OCI-LY1 (cell line): ENCODE data around the gene SUN2.

Experiments
- H2AFZ ChIP-seq: fragments of 200-600 bp; sonication (generic), shearing (Covaris generic); 2 replicates; pipeline ENCODE4 v1.6.0; 2014; ENCODE audit warnings: antibody characterized with exemption, mild to moderate bottlenecking, low read length
- H3F3A ChIP-seq: fragments of 200-600 bp; sonication (generic), shearing (Covaris generic); 2 replicates; pipeline ENCODE4 v1.6.0; 2014; ENCODE audit warnings: mild to moderate bottlenecking, antibody characterized with exemption, low read length, moderate library complexity; ENCODE audit not compliant: insufficient read depth
- H3K27ac ChIP-seq: fragments of 200-600 bp; sonication (generic); 2 replicates; pipeline ENCODE4 v1.5.1; 2014; ENCODE audit warnings: low read length, mixed run types, mild to moderate bottlenecking, low read depth; ENCODE audit not compliant: poor library complexity, severe bottlenecking
- H3K27me3 ChIP-seq: fragments of 200-600 bp; sonication (generic); 2 replicates; pipeline ENCODE4 v1.6.0; 2014; ENCODE audit warnings: antibody characterized with exemption, mild to moderate bottlenecking, low read length, moderate library complexity; ENCODE audit not compliant: insufficient read depth
- H3K36me3 ChIP-seq: fragments of 200-600 bp; sonication (generic); 2 replicates; pipeline ENCODE4 v1.6.1; 2014; ENCODE audit warnings: mild to moderate bottlenecking, antibody characterized with exemption, low read length, moderate library complexity, mixed read lengths; ENCODE audit not compliant: insufficient read depth
- H3K4me1 ChIP-seq: fragments of 200-600 bp; sonication (generic); 2 replicates; pipeline ENCODE4 v1.5.1; 2014; ENCODE audit warnings: mild to moderate bottlenecking, low read length, moderate library complexity; ENCODE audit not compliant: insufficient read depth, severe bottlenecking
- H3K4me2 ChIP-seq: fragments of 200-600 bp; sonication (generic), shearing (Covaris generic); 2 replicates; pipeline ENCODE4 v1.6.1; 2014; ENCODE audit warnings: low read length
- H3K4me3 ChIP-seq: fragments of 200-600 bp; sonication (generic); 2 replicates; pipeline ENCODE4 v1.5.1; 2014; ENCODE audit warnings: low read length, low read depth, mild to moderate bottlenecking, mixed read lengths; ENCODE audit not compliant: poor library complexity, severe bottlenecking
- H3K79me2 ChIP-seq: fragments of 200-600 bp; shearing (Covaris generic); 2 replicates; pipeline ENCODE4 v1.6.1; 2016; ENCODE audit warnings: mixed run types, low read length, mixed read lengths; ENCODE audit not compliant: insufficient read depth
- H3K9ac ChIP-seq: fragments of 200-600 bp; sonication (generic), shearing (Covaris generic); 2 replicates; pipeline ENCODE4 v1.6.1; 2014; ENCODE audit warnings: mild to moderate bottlenecking, low read length, mixed read lengths
- H3K9me2 ChIP-seq: fragments of 200-600 bp; sonication (generic), shearing (Covaris generic); 2 replicates; pipeline ENCODE4 v1.6.1; 2014; ENCODE audit warnings: low read depth, mild to moderate bottlenecking, low read length, mixed read lengths
- H3K9me3 ChIP-seq: fragments of 200-600 bp; shearing (Covaris generic); 2 replicates; pipeline ENCODE4 v1.6.1; 2014; ENCODE audit warnings: low read length, mixed read lengths
- H4K20me1 ChIP-seq: fragments of 200-600 bp; sonication (generic), shearing (Covaris generic); 2 replicates; pipeline ENCODE4 v1.6.0; 2016; ENCODE audit warnings: mild to moderate bottlenecking, low read length; ENCODE audit not compliant: insufficient read depth
- EZH2 ChIP-seq: fragments of 200-600 bp; sonication (generic), shearing (Covaris generic); IDR thresholded peaks from 2 replicates; pipeline ENCODE4 v1.8.0; 2017; ENCODE audit warnings: borderline replicate concordance, mixed run types, mild to moderate bottlenecking, antibody characterized with exemption, low read length, moderate library complexity, mixed read lengths
- TF ChIP-seq, protein P1 (sequence below): fragments of 200-600 bp; sonication (generic), shearing (Covaris generic); IDR thresholded peaks from 2 replicates; pipeline ENCODE4 v1.5.1; 2017; ENCODE audit warnings: mild to moderate bottlenecking, antibody characterized with exemption, low read length, moderate library complexity, mixed read lengths

SUN2 gene

DNA sequence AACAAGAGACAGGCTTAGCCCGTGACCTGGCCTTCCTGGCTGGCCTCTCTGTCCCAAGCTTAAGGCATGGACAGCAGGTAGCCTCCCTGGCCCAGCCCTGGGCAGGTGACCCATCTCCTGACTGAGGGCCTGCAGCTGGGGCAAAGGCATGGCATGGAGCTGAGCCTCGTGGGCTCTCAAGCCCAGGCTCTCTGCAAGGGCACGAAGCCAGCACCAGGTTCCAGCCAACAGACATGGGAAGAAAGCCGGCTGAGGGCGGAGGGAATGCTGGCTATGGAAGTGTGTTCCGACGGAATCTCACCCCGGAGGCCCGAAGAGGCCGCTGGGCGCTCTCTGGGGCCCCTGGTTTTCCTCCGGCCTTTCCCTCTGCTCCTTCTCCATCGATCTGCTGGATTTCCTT, 25.2 kb upstream of the SUN2 start:
- Histone ChIP-seq H3K27ac (no peak overlapping the region), H3K9me3 (no peaks in the 10 kb centered on the region), H3K4me1 (no peaks in the 10 kb centered on the region), H3K4me3 (no peak overlapping the region), H2AFZ (no peak overlapping the region), H3K4me2 (no peak overlapping the region), H3K9me2 (no peaks in the 10 kb centered on the region), H4K20me1 (no peaks in the 10 kb centered on the region), H3K27me3 (no peaks in the 10 kb centered on the region), H3K79me2 (no peaks in the 10 kb centered on the region), H3K9ac (no peak overlapping the region), H3K36me3 (no peaks in the 10 kb centered on the region), H3F3A (no peaks in the 10 kb centered on the region)
- TF ChIP-seq, protein P1, sequence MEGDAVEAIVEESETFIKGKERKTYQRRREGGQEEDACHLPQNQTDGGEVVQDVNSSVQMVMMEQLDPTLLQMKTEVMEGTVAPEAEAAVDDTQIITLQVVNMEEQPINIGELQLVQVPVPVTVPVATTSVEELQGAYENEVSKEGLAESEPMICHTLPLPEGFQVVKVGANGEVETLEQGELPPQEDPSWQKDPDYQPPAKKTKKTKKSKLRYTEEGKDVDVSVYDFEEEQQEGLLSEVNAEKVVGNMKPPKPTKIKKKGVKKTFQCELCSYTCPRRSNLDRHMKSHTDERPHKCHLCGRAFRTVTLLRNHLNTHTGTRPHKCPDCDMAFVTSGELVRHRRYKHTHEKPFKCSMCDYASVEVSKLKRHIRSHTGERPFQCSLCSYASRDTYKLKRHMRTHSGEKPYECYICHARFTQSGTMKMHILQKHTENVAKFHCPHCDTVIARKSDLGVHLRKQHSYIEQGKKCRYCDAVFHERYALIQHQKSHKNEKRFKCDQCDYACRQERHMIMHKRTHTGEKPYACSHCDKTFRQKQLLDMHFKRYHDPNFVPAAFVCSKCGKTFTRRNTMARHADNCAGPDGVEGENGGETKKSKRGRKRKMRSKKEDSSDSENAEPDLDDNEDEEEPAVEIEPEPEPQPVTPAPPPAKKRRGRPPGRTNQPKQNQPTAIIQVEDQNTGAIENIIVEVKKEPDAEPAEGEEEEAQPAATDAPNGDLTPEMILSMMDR: no peak
- TF ChIP-seq EZH2: no peak

- H3K36me3 ChIP-seq: no peaks in the 10 kb centered on the region
- H3K4me2 ChIP-seq: no peak overlapping the region
- H3K27me3 ChIP-seq: no peaks in the 10 kb centered on the region
- no peak overlapping the region for H3K4me3 ChIP-seq
- no peaks in the 10 kb centered on the region for H3K4me1 ChIP-seq
- no peak overlapping the region for H3K27ac ChIP-seq
- no peak overlapping the region for H3K9ac ChIP-seq
- H3F3A ChIP-seq: no peaks in the 10 kb centered on the region
- TF ChIP-seq, protein P1: no peak
- no peak for TF ChIP-seq EZH2
- no peaks in the 10 kb centered on the region for H3K9me2 ChIP-seq
- H3K9me3 ChIP-seq: no peaks in the 10 kb centered on the region
- no peaks in the 10 kb centered on the region for H3K79me2 ChIP-seq
- H2AFZ ChIP-seq: no peak overlapping the region
- H4K20me1 ChIP-seq: no peaks in the 10 kb centered on the region
These were observed 21.4 kb upstream of the SUN2 start for GRCh38 chr22:38777087-38777671.

GRCh38 chr22:38776086-38776485, 20.3 kb upstream of the SUN2 start:
- H3K4me3 ChIP-seq: no peak overlapping the region
- H4K20me1 ChIP-seq: no peaks in the 10 kb centered on the region
- no peaks in the 10 kb centered on the region for H3F3A ChIP-seq
- H3K9me3 ChIP-seq: no peaks in the 10 kb centered on the region
- no peaks in the 10 kb centered on the region for H3K9me2 ChIP-seq
- H3K27ac ChIP-seq: no peak overlapping the region
- TF ChIP-seq, protein P1: no peak
- no peak for TF ChIP-seq EZH2
- no peak overlapping the region for H3K9ac ChIP-seq
- H2AFZ ChIP-seq: no peak overlapping the region
- H3K4me2 ChIP-seq: no peak overlapping the region
- H3K27me3 ChIP-seq: no peaks in the 10 kb centered on the region
- no peaks in the 10 kb centered on the region for H3K36me3 ChIP-seq
- no peaks in the 10 kb centered on the region for H3K4me1 ChIP-seq
- H3K79me2 ChIP-seq: no peaks in the 10 kb centered on the region
